ENCODE data around the gene KICS2.

DNA sequence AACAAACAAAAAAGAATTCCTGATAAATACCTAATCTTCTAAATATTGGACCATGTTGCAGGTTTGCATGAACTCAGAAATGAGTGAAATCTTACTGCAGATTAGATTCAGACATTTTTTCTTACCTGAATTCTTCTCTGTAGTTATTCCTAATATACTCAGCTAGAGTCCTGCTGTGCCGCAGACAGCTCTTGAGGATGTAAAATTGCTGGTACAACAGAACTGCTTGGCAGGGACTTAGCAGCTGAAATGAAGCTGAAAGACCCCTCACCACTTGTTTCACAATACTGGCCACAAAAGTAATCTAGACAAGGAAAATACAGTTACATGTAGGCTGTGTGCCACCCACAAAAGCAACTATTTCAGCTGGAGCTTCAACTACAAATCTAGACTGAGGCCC is 48.3 kb upstream of the KICS2 start:
- TF ChIP-seq, protein P1, sequence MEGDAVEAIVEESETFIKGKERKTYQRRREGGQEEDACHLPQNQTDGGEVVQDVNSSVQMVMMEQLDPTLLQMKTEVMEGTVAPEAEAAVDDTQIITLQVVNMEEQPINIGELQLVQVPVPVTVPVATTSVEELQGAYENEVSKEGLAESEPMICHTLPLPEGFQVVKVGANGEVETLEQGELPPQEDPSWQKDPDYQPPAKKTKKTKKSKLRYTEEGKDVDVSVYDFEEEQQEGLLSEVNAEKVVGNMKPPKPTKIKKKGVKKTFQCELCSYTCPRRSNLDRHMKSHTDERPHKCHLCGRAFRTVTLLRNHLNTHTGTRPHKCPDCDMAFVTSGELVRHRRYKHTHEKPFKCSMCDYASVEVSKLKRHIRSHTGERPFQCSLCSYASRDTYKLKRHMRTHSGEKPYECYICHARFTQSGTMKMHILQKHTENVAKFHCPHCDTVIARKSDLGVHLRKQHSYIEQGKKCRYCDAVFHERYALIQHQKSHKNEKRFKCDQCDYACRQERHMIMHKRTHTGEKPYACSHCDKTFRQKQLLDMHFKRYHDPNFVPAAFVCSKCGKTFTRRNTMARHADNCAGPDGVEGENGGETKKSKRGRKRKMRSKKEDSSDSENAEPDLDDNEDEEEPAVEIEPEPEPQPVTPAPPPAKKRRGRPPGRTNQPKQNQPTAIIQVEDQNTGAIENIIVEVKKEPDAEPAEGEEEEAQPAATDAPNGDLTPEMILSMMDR (IDR thresholded peaks at IDR 0.05) = no peak
- TF ChIP-seq POLR2AphosphoS5 (IDR thresholded peaks at IDR 0.05) (no peak), POLR2A (IDR thresholded peaks at IDR 0.05) (no peak), EP300 (IDR thresholded peaks at IDR 0.05) (no peak)

Data from upper lobe of left lung (tissue), 4 donors.